ENCODE data around the gene DNAJC11.

Gene DNAJC11

GRCh38 chr1:6632588-6633514, 68.8 kb downstream of the DNAJC11 start:
- intact Hi-C loops (cut with DNase I): no loop called here
- DNase-seq: no peak

GRCh38 chr1:6631058-6631457, 70.6 kb downstream of the DNAJC11 start:
- DNase-seq: no peak
- intact Hi-C loops (cut with DNase I): no loop called here

- no peak for DNase-seq
- intact Hi-C loops (cut with DNase I): no loop called here
Observed at GRCh38 chr1:6630027-6630426, 71.6 kb downstream of the DNAJC11 start.

GRCh38 chr1:6628971-6629479, 72.6 kb downstream of the DNAJC11 start:
- DNase-seq: no peak
- intact Hi-C loops (cut with DNase I): loop anchor here (10.0 kb wide), 1 partner anchor 156 kb away; the partner anchor contains the start of gene CAMTA1

- no peak for DNase-seq
- intact Hi-C loops (cut with DNase I): loop anchor here (10.0 kb wide), 1 partner anchor 157 kb away; the partner anchor contains the start of gene CAMTA1
Observed at GRCh38 chr1:6627841-6628545, 73.6 kb downstream of the DNAJC11 start.

GRCh38 chr1:6627031-6627430, 74.6 kb downstream of the DNAJC11 start:
- intact Hi-C loops (cut with DNase I): loop anchor here (10.0 kb wide), 1 partner anchor 158 kb away; the partner anchor contains the start of gene CAMTA1
- DNase-seq: no peak

- peak in 7 of 42 donors; percentile 14 to 41 (median 25) for DNase-seq
- intact Hi-C loops (cut with DNase I): loop anchor here (10.0 kb wide), 1 partner anchor 159 kb away; the partner anchor contains the start of gene CAMTA1
Observed at GRCh38 chr1:6625584-6626149, 75.9 kb downstream of the DNAJC11 start.

- intact Hi-C loops (cut with DNase I): loop anchor here (10.0 kb wide), 1 partner anchor 160 kb away; the partner anchor contains the start of gene CAMTA1
- DNase-seq: peak; percentile 62 to 95 (median 90)
Observed at GRCh38 chr1:6624710-6625583, 76.7 kb downstream of the DNAJC11 start, which contains the start of gene THAP3. TSS of gene THAP3 (plus strand) at chr1:6624868. CDS start at chr1:6625219, 351 bp downstream.

GRCh38 chr1:6623269-6623965, 78.2 kb downstream of the DNAJC11 start:
- DNase-seq: no peak
- intact Hi-C loops (cut with DNase I): loop anchor here (10.0 kb wide), 1 partner anchor 161 kb away; the partner anchor contains the start of gene CAMTA1

- no peak for DNase-seq
- intact Hi-C loops (cut with DNase I): loop anchor here (10.0 kb wide), 1 partner anchor 162 kb away; the partner anchor contains the start of gene CAMTA1
Observed at GRCh38 chr1:6622396-6623152, 79.0 kb downstream of the DNAJC11 start.

GRCh38 chr1:6621429-6622391, 79.9 kb downstream of the DNAJC11 start:
- intact Hi-C loops (cut with DNase I): loop anchor here (10.0 kb wide), 1 partner anchor 163 kb away; the partner anchor contains the start of gene CAMTA1
- no peak for DNase-seq

- intact Hi-C loops (cut with DNase I): no loop called here
- peak in 9 of 42 donors; percentile 29 to 69 (median 49) for DNase-seq
Observed at GRCh38 chr1:6619045-6619444, 82.6 kb downstream of the DNAJC11 start.

GRCh38 chr1:6614929-6615785, 86.5 kb downstream of the DNAJC11 start:
- peak in 13 of 42 donors; percentile 16 to 57 (median 32) for DNase-seq

More at GRCh38 chr1:6614929-6615785, 86.5 kb downstream of the DNAJC11 start:
- intact Hi-C loops (cut with DNase I): no loop called here
